ENCODE measurements around the gene EGLN2. TPM values are rescaled to one million over a fixed set of nuclear protein-coding genes. Genes with fewer than 3 reads are reported as not detected.

The EGLN2 gene
- total and polyA plus RNA-seq, 9 of the 15 experiments (the other 6 are each of a cell fraction or from before 2014, with no cell fraction given), result 9.6 to 114 (median 71.0) TPM

GRCh38 chr19:40801426-40802299, 2.7 kb downstream of the EGLN2 start:
- Histone ChIP-seq H3K27ac (ENCODE audit: extremely low read depth, low read depth, low read length) (peak overlapping the region; percentile 53), H2AFZ (ENCODE audit: low read depth, low read length) (no peak overlapping the region), H3K4me2 (ENCODE audit: insufficient read depth, low read length) (peak overlapping the region; percentile 79), H3K9me1 (ENCODE audit: control insufficient read depth, insufficient read depth, low read length) (peaks cover 19% of the 10 kb centered on the region), H3K4me3 (peak overlapping the region; percentile 19), H3K9me3 (replicated peaks; ENCODE audit: control insufficient read depth, insufficient read depth, low read depth, low read length) (no peaks in the 10 kb centered on the region), H3K4me1 (replicated peaks in 1 of 2; ENCODE audit: control insufficient read depth in 2 of 2, insufficient read depth in 2 of 2, low read length in 2 of 2) (peaks cover 53 to 73% of the 10 kb centered on the region in 2 experiments), H4K20me1 (replicated peaks; ENCODE audit: control insufficient read depth, insufficient read depth, low read length) (peaks cover 50% of the 10 kb centered on the region), H3K27me3 (ENCODE audit: control insufficient read depth in 2 of 2, insufficient read depth in 2 of 2, low read length in 2 of 2) (no peaks in the 10 kb centered on the region), H3K9ac (ENCODE audit: insufficient read depth in 1 of 2, low read depth in 2 of 2, low read length in 2 of 2) (peak overlapping the region; percentile 28 to 98), H3K79me2 (ENCODE audit: control insufficient read depth, insufficient read depth, low read length) (peaks cover 74% of the 10 kb centered on the region), H3K36me3 (ENCODE audit: control insufficient read depth, insufficient read depth, low read length) (peaks cover 65% of the 10 kb centered on the region; the same call in 2 of the 3 replicates)
- ChIA-PET POLR2A (interaction anchor here (0.5 to 1.7 kb wide), 8 partner anchors 8 to 464 kb away, joined by 3 to 9 read pairs (median 3); partner anchors contain the start of genes ACTMAP and RAB4B), CTCF (ENCODE audit: low intra/inter-chr PET ratio) (no interaction called here)
- DNase-seq (ENCODE audit: extremely low read depth in 1 of 4, low spot score in 3 of 4) (peak in 1 of 4 experiments; percentile 48), FAIRE-seq (peak; percentile 32), ATAC-seq (no peak)
- in situ Hi-C loops (cut with MboI) (no loop called here), intact Hi-C loops (cut with micrococcal nuclease) (no loop called here)
- WGBS (ENCODE audit: insufficient coverage, low coverage, missing lambda C conversion rate), result 29% methylated on average over 11 of the region's 13 CpGs
- BruUV-seq (replicated peaks), result TSS peak; percentile 60
- TF ChIP-seq USF1 (CRISPR knock-in tag; IDR thresholded peaks at IDR 0.05), result 0 out of 2 replicates have a peak, but pooled peaks have one; percentile 14
- peak; percentile 66 for TF ChIP-seq ZNF384 (IDR thresholded peaks at IDR 0.05; ENCODE audit: low read depth, low read length)
- TF ChIP-seq, protein P1, sequence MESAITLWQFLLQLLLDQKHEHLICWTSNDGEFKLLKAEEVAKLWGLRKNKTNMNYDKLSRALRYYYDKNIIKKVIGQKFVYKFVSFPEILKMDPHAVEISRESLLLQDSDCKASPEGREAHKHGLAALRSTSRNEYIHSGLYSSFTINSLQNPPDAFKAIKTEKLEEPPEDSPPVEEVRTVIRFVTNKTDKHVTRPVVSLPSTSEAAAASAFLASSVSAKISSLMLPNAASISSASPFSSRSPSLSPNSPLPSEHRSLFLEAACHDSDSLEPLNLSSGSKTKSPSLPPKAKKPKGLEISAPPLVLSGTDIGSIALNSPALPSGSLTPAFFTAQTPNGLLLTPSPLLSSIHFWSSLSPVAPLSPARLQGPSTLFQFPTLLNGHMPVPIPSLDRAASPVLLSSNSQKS (CRISPR knock-in tag; IDR thresholded peaks at IDR 0.05), result no peak
- TF ChIP-seq NFRKB (IDR thresholded peaks at IDR 0.05; ENCODE audit: low read depth), result no peak
- TF ChIP-seq E2F8 (IDR thresholded peaks at IDR 0.05; ENCODE audit: low read depth, partially characterized antibody), result no peak
- TF ChIP-seq GABPB2 (CRISPR knock-in tag; conservative IDR thresholded peaks at IDR 0.05), result no peak
- TF ChIP-seq DLX4 (CRISPR knock-in tag; IDR thresholded peaks at IDR 0.05), result no peak
- TF ChIP-seq, protein P2, sequence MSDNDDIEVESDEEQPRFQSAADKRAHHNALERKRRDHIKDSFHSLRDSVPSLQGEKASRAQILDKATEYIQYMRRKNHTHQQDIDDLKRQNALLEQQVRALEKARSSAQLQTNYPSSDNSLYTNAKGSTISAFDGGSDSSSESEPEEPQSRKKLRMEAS (CRISPR knock-in tag; IDR thresholded peaks at IDR 0.05), result peak; percentile 23
- 0 out of 2 replicates have a peak, but pooled peaks have one; percentile 22 for TF ChIP-seq ZBTB17 (CRISPR knock-in tag; IDR thresholded peaks at IDR 0.05)
- TF ChIP-seq ZBTB33 (CRISPR knock-in tag; IDR thresholded peaks at IDR 0.05), result peak; percentile 63
- 0 out of 2 replicates have a peak, but pooled peaks have one; percentile 4 for TF ChIP-seq TAL1 (IDR thresholded peaks at IDR 0.05)
- no peak for TF ChIP-seq PTTG1 (tag; IDR thresholded peaks at IDR 0.05; ENCODE audit: low read depth)
- TF ChIP-seq HEY1 (CRISPR knock-in tag; IDR thresholded peaks at IDR 0.05; ENCODE audit: borderline replicate concordance), result no peak

Data from K562 (cell line).